SK-N-SH (cell line): ENCODE data around the gene PITHD1. TPM values are rescaled to one million over a fixed set of nuclear protein-coding genes. Genes with fewer than 3 reads are reported as not detected.

Experiments used
- CTCF ChIA-PET: fragments of 300-600, 350-600 bp; formaldehyde crosslinking; extraction: SDS; loops from one replicate; lab custom pipeline; 2021; lab: Yijun Ruan, JAX
- POLR2A ChIA-PET: fragments of 350-600 bp; sonication (Branson Sonifier 250); formaldehyde crosslinking; extraction: SDS; loops from one replicate; lab custom pipeline; 2020; ENCODE audit warnings: antibody characterized with exemption, inconsistent platforms; lab: Yijun Ruan, JAX
- DNase-seq: peaks from one replicate; pipeline ENCODE4 v3.0.0; 2012
- H2AFZ ChIP-seq: fragments of 200-600 bp; sonication (generic); 2 replicates; pipeline ENCODE4 v1.8.1; 2016; ENCODE audit warnings: antibody characterized with exemption, mild to moderate bottlenecking, low read depth
- H3F3A ChIP-seq: fragments of 200-600 bp; sonication (generic); replicated peaks from 2 replicates; pipeline ENCODE3; 2016; ENCODE audit warnings: antibody characterized with exemption, mild to moderate bottlenecking; ENCODE audit not compliant: insufficient read depth
- H3K27ac ChIP-seq, 2 experiments: fragments of 200-500 bp in 1 of 2; fragments of 200-600 bp in 1 of 2; sonication (Bioruptor generic) in 1 of 2; sonication (generic), shearing (Covaris generic) in 1 of 2; 2 replicates each; pipeline versions ENCODE4 v1.5.1 to v1.6.1; 2014 to 2016; ENCODE audit warnings: low read depth in 2 of 2, inconsistent platforms in 1 of 2, low read length in 1 of 2, mild to moderate bottlenecking in 1 of 2, mixed read lengths in 1 of 2
- H3K27me3 ChIP-seq: fragments of 200-600 bp; sonication (generic), shearing (Covaris generic); 2 replicates; pipeline ENCODE4 v1.6.1; 2016; ENCODE audit warnings: mixed run types; ENCODE audit not compliant: insufficient read depth
- H3K36me3 ChIP-seq, 2 experiments: fragments of 200-500 bp in 1 of 2; fragments of 200-600 bp in 1 of 2; sonication (Bioruptor generic) in 1 of 2; sonication (generic) in 1 of 2; replicated peaks in 1 of 2; 2 replicates each; pipeline versions ENCODE3 to v1.5.1; 2014 to 2016; ENCODE audit warnings: low read length in 1 of 2, mild to moderate bottlenecking in 1 of 2; ENCODE audit not compliant: insufficient read depth in 2 of 2, control insufficient read depth in 1 of 2
- H3K4me1 ChIP-seq, 2 experiments: fragments of 200-500 bp in 1 of 2; fragments of 200-600 bp in 1 of 2; sonication (Bioruptor generic) in 1 of 2; sonication (generic), shearing (Covaris generic) in 1 of 2; 2 replicates each; pipeline versions ENCODE4 v1.5.1 to v1.6.1; 2014 to 2016; ENCODE audit warnings: low read depth in 1 of 2, low read length in 1 of 2, mixed run types in 1 of 2; ENCODE audit not compliant: insufficient read depth in 2 of 2, control insufficient read depth in 1 of 2
- H3K4me2 ChIP-seq: fragments of 200-600 bp; sonication (generic), shearing (Covaris generic); 2 replicates; pipeline ENCODE4 v1.6.1; 2017; ENCODE audit warnings: mixed run types
- H3K4me3 ChIP-seq, 2 experiments: fragments of 200-500 bp in 1 of 2; fragments of 200-600 bp in 1 of 2; sonication (Bioruptor generic) in 1 of 2; sonication (generic), shearing (Covaris generic) in 1 of 2; 2 replicates each; pipeline versions ENCODE4 v1.5.1 to v1.8.1; 2014 to 2016; ENCODE audit warnings: low read depth in 2 of 2, inconsistent platforms in 1 of 2, low read length in 1 of 2, mild to moderate bottlenecking in 1 of 2, mixed read lengths in 1 of 2, moderate library complexity in 1 of 2
- H3K79me2 ChIP-seq: fragments of 200-600 bp; sonication (generic); 2 replicates; pipeline ENCODE4 v1.8.1; 2017; ENCODE audit warnings: mild to moderate bottlenecking; ENCODE audit not compliant: insufficient read depth
- H3K9ac ChIP-seq: fragments of 200-600 bp; sonication (generic); 2 replicates; pipeline ENCODE4 v1.6.1; 2017; ENCODE audit warnings: mixed run types
- H3K9me2 ChIP-seq: fragments of 200-600 bp; sonication (generic); 2 replicates; pipeline ENCODE4 v1.6.1; 2017; ENCODE audit warnings: mixed run types
- H3K9me3 ChIP-seq: fragments of 200-600 bp; sonication (generic); 2 replicates; pipeline ENCODE4 v1.6.1; 2017; ENCODE audit warnings: mixed run types, mild to moderate bottlenecking, moderate library complexity
- H4K20me1 ChIP-seq: fragments of 200-600 bp; sonication (generic); 2 replicates; pipeline ENCODE4 v1.6.1; 2017; ENCODE audit warnings: mild to moderate bottlenecking, mixed run types; ENCODE audit not compliant: insufficient read depth
- ELF1 ChIP-seq: IDR thresholded peaks from 2 replicates; pipeline ENCODE4 v1.4.0; 2012
- EZH2phosphoT487 ChIP-seq: fragments of 200-600 bp; sonication (generic); IDR thresholded peaks from 2 replicates; pipeline ENCODE4 v1.6.1; 2017; ENCODE audit warnings: low read depth, mixed run types, mild to moderate bottlenecking, antibody characterized with exemption, moderate library complexity, borderline replicate concordance
- FOXM1 ChIP-seq: IDR thresholded peaks from 2 replicates; pipeline ENCODE4 v1.4.0; 2012; ENCODE audit warnings: low read depth, mild to moderate bottlenecking
- GATA2 ChIP-seq: sonication (generic); formaldehyde crosslinking; IDR thresholded peaks from 2 replicates; pipeline ENCODE4 v1.5.0; 2020; ENCODE audit warnings: mild to moderate bottlenecking, missing genetic modification reagents
- MEF2A ChIP-seq: IDR thresholded peaks from 2 replicates; pipeline ENCODE4 v1.4.0; 2012; ENCODE audit warnings: low read depth, borderline replicate concordance
- MXI1 ChIP-seq: IDR thresholded peaks from 2 replicates; pipeline ENCODE4 v1.6.1; 2012; ENCODE audit warnings: mild to moderate bottlenecking, low read depth, low read length, improper control_type of control experiment
- NFIC ChIP-seq: IDR thresholded peaks from 2 replicates; pipeline ENCODE4 v1.4.0; 2012; ENCODE audit warnings: borderline replicate concordance
- POLR2AphosphoS5 ChIP-seq: IDR thresholded peaks from 2 replicates; pipeline ENCODE4 v1.6.1; 2012; ENCODE audit warnings: low read depth, low read length
- RAD21 ChIP-seq: IDR thresholded peaks from 2 replicates; pipeline ENCODE4 v1.6.1; 2012; ENCODE audit warnings: mild to moderate bottlenecking, low read length
- RXRA ChIP-seq: IDR thresholded peaks from 2 replicates; pipeline ENCODE4 v1.4.0; 2012; ENCODE audit warnings: low read depth, mild to moderate bottlenecking, borderline replicate concordance
- TCF12 ChIP-seq: IDR thresholded peaks from 2 replicates; pipeline ENCODE4 v1.4.0; 2012
- YY1 ChIP-seq: IDR thresholded peaks from 2 replicates; pipeline ENCODE4 v1.4.0; 2012; ENCODE audit warnings: low read depth, mild to moderate bottlenecking
- WGBS: methylation state at CpG from one replicate; pipeline ENCODE4 v1.1.6; 2017; ENCODE audit warnings: low lambda C conversion rate; 5-methylcytosine and 5-hydroxymethylcytosine counted together
- polyA plus RNA-seq, 3 experiments: library from polyadenylated mRNA; depleted of rRNA; stranded (reverse); fragments of >200 nt; gene quantifications; 2 replicates each; pipeline ENCODE4 v1.2.3, GENCODE V29; 2012
- TF ChIP-seq, protein P1 (sequence below): IDR thresholded peaks from 2 replicates; pipeline ENCODE4 v1.4.0; 2012; ENCODE audit warnings: low read depth, borderline replicate concordance
- TF ChIP-seq, protein P2 (sequence below): IDR thresholded peaks from 2 replicates; pipeline ENCODE4; 2012
- TF ChIP-seq, protein P3 (sequence below): fragments of 200-600 bp; sonication (generic); IDR thresholded peaks from 2 replicates; pipeline ENCODE4 v1.6.1; 2017; ENCODE audit warnings: antibody characterized with exemption, mild to moderate bottlenecking, moderate library complexity
- TF ChIP-seq, protein P4 (sequence below): fragments of 150-350 bp; IDR thresholded peaks from 2 replicates; pipeline ENCODE4 v1.6.1; 2016; ENCODE audit warnings: mild to moderate bottlenecking, low read depth, low read length
- TF ChIP-seq, protein P5 (sequence below): IDR thresholded peaks from 2 replicates; pipeline ENCODE4 v1.4.0; 2012; ENCODE audit warnings: low read depth, borderline replicate concordance

Gene PITHD1
- polyA plus RNA-seq, 1 of the 3 experiments (the other 2 are of a cell fraction), result 36.3 TPM

DNA sequence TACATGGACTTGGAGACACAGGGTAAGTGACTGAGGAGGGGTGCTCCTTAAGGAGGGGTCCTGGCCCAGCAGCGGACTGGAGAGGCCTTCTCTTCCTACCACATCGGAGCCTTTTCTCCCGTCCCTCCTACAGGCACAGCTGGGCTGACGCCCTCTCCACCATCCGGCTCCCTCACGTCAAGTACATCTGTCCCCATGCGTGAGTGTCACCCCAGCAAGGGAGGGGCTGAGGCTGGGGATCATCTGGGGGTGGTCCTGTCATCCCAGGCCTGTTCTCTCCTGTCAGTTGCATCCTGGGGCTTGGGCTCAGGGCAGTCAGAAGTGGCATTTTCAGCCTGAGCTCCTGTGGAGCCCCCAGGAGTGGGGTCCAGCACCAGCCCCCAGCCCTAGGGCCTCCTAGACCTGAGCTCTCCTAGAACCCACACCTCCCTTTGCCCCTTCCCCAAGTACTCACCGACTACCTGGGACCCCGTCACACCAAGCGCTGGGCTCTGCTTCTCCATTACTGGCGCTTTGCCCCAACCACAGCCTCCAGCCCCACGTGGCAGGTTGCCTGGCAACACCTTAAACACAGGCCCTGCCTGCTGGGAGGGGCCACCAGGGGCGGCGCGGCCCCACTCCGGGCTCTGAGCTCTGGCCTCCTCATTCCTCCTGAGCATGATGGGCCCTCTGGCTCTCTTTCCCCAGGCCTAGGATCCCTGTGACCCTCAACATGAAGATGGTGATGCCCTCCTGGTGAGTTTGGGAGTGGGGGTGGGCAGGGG lies 15.0 kb downstream of the PITHD1 start:
- Histone ChIP-seq H3K9me2 (no peaks in the 10 kb centered on the region), H4K20me1 (no peaks in the 10 kb centered on the region), H3K9ac (no peak overlapping the region), H3K36me3 (peaks cover 23 to 44% of the 10 kb centered on the region in 2 experiments), H3K4me2 (peak overlapping the region; percentile 100; the same call in 1 of the 2 replicates), H3K27ac (peak overlapping the region in 1 of 2 experiments; percentile 62; a peak in 2 of 4 replicates), H2AFZ (no peak overlapping the region), H3K4me3 (peak overlapping the region in 1 of 2 experiments; percentile 97; a peak in 2 of 4 replicates), H3K79me2 (peaks cover 25% of the 10 kb centered on the region), H3K9me3 (no peaks in the 10 kb centered on the region), H3F3A (peaks cover 25% of the 10 kb centered on the region), H3K27me3 (no peaks in the 10 kb centered on the region), H3K4me1 (peaks cover 6 to 21% of the 10 kb centered on the region in 2 experiments; a peak in 3 of 4 replicates)
- ChIA-PET CTCF (interaction anchor here (1.1 to 3.0 kb wide), 3 partner anchors 21 to 124 kb away, joined by 3 to 14 read pairs (median 4); partner anchors contain the start of gene FUCA1), POLR2A (interaction anchor here (1.3 kb wide), 2 partner anchors 30 to 32 kb away, joined by 3 to 4 read pairs; partner anchors contain the start of gene HMGCL)
- TF ChIP-seq, protein P1, sequence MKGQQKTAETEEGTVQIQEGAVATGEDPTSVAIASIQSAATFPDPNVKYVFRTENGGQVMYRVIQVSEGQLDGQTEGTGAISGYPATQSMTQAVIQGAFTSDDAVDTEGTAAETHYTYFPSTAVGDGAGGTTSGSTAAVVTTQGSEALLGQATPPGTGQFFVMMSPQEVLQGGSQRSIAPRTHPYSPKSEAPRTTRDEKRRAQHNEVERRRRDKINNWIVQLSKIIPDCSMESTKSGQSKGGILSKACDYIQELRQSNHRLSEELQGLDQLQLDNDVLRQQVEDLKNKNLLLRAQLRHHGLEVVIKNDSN, result peak; percentile 60; the same call in 1 of the 2 replicates
- TF ChIP-seq, protein P2, sequence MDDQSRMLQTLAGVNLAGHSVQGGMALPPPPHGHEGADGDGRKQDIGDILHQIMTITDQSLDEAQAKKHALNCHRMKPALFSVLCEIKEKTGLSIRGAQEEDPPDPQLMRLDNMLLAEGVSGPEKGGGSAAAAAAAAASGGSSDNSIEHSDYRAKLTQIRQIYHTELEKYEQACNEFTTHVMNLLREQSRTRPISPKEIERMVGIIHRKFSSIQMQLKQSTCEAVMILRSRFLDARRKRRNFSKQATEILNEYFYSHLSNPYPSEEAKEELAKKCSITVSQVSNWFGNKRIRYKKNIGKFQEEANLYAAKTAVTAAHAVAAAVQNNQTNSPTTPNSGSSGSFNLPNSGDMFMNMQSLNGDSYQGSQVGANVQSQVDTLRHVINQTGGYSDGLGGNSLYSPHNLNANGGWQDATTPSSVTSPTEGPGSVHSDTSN, result no peak
- WGBS, result 87% methylated on average over 10 of the region's 16 CpGs
- DNase-seq, result peak; percentile 53

DNA sequence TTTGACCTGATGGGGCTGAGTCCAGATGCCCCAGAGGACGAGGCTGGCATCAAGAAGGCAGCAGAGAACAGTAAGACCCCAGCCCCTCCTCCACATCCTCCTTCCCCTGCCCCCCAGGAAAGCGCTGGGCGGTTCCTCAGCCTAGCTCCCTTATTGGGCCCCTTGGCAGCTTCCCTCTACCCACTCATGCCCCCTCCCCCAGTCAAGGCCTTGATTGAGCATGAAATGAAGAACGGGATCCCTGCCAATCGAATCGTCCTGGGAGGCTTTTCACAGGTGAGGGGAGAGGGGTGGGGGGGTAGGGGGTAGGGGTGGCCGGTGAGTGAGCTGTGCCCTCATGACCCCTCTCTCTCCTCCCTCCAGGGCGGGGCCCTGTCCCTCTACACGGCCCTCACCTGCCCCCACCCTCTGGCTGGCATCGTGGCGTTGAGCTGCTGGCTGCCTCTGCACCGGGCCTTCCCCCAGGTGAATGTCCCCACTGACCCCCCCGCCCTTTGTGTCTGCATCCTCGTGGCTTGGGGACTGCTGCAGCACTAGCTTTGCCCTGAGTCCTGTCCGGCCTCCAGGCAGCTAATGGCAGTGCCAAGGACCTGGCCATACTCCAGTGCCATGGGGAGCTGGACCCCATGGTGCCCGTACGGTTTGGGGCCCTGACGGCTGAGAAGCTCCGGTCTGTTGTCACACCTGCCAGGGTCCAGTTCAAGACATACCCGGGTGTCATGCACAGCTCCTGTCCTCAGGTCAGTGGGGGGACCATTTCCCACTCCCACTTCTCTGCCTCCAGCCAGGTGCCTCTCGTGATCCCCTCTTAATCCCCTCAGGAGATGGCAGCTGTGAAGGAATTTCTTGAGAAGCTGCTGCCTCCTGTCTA lies 15.9 kb downstream of the PITHD1 start:
- Histone ChIP-seq H3K4me3 (no peak overlapping the region), H3K9ac (no peak overlapping the region), H3K36me3 (peaks cover 15 to 46% of the 10 kb centered on the region in 2 experiments), H2AFZ (no peak overlapping the region)
- DNase-seq, result no peak
- TF ChIP-seq YY1 (no peak), FOXM1 (no peak), POLR2AphosphoS5 (no peak), TCF12 (no peak), RAD21 (no peak), ELF1 (no peak), RXRA (no peak), EZH2phosphoT487 (no peak), GATA2 (CRISPR knock-in tag) (no peak), NFIC (no peak), MXI1 (no peak), MEF2A (no peak)
- TF ChIP-seq, protein P3, sequence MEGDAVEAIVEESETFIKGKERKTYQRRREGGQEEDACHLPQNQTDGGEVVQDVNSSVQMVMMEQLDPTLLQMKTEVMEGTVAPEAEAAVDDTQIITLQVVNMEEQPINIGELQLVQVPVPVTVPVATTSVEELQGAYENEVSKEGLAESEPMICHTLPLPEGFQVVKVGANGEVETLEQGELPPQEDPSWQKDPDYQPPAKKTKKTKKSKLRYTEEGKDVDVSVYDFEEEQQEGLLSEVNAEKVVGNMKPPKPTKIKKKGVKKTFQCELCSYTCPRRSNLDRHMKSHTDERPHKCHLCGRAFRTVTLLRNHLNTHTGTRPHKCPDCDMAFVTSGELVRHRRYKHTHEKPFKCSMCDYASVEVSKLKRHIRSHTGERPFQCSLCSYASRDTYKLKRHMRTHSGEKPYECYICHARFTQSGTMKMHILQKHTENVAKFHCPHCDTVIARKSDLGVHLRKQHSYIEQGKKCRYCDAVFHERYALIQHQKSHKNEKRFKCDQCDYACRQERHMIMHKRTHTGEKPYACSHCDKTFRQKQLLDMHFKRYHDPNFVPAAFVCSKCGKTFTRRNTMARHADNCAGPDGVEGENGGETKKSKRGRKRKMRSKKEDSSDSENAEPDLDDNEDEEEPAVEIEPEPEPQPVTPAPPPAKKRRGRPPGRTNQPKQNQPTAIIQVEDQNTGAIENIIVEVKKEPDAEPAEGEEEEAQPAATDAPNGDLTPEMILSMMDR, result no peak
- TF ChIP-seq, protein P4, sequence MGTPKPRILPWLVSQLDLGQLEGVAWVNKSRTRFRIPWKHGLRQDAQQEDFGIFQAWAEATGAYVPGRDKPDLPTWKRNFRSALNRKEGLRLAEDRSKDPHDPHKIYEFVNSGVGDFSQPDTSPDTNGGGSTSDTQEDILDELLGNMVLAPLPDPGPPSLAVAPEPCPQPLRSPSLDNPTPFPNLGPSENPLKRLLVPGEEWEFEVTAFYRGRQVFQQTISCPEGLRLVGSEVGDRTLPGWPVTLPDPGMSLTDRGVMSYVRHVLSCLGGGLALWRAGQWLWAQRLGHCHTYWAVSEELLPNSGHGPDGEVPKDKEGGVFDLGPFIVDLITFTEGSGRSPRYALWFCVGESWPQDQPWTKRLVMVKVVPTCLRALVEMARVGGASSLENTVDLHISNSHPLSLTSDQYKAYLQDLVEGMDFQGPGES, result no peak
- TF ChIP-seq, protein P5, sequence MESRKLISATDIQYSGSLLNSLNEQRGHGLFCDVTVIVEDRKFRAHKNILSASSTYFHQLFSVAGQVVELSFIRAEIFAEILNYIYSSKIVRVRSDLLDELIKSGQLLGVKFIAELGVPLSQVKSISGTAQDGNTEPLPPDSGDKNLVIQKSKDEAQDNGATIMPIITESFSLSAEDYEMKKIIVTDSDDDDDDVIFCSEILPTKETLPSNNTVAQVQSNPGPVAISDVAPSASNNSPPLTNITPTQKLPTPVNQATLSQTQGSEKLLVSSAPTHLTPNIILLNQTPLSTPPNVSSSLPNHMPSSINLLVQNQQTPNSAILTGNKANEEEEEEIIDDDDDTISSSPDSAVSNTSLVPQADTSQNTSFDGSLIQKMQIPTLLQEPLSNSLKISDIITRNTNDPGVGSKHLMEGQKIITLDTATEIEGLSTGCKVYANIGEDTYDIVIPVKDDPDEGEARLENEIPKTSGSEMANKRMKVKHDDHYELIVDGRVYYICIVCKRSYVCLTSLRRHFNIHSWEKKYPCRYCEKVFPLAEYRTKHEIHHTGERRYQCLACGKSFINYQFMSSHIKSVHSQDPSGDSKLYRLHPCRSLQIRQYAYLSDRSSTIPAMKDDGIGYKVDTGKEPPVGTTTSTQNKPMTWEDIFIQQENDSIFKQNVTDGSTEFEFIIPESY, result no peak
- TF ChIP-seq, all 33 proteins: peak for 0
- ChIA-PET CTCF (interaction anchor here (0.7 to 3.0 kb wide), 6 partner anchors 15 to 123 kb away, joined by 3 to 14 read pairs (median 4); no protein-coding TSS in a partner anchor), POLR2A (interaction anchor here (1.3 kb wide), 1 partner anchor 31 kb away, joined by 3 read pairs; the partner anchor contains the start of gene HMGCL)
- Histone ChIP-seq H4K20me1 (no peaks in the 10 kb centered on the region), H3K4me1 (peaks cover 6 to 26% of the 10 kb centered on the region in 2 experiments; a peak in 3 of 4 replicates), H3K9me2 (no peaks in the 10 kb centered on the region), H3K79me2 (peaks cover 25% of the 10 kb centered on the region), H3K27me3 (no peaks in the 10 kb centered on the region), H3K4me2 (no peak overlapping the region), H3F3A (peaks cover 20% of the 10 kb centered on the region), H3K27ac (no peak overlapping the region), H3K9me3 (no peaks in the 10 kb centered on the region)
- 89% methylated on average over 7 of the region's 21 CpGs for WGBS
